Panc1 (cell line): ENCODE data around the gene FAM3C. TPM values are rescaled to one million over a fixed set of nuclear protein-coding genes. Genes with fewer than 3 reads are reported as not detected.

Experiments
- ATAC-seq: fragments of 200-7000 bp; cut with Tn5 transposase; 2 replicates; pipeline ENCODE4 v1.9.1; 2020; ENCODE audit warnings: mild to moderate bottlenecking, moderate library complexity
- BruUV-seq: library from RNA; stranded (reverse); fragments of 400-500 nt; replicated peaks from 2 replicates; lab custom pipeline; 2021; lab: Mats Ljungman, UMichigan
- CTCF ChIA-PET: fragments of 300-600 bp; sonication (Branson Sonifier 250); formaldehyde crosslinking; loops from one replicate; lab custom pipeline; 2022; ENCODE audit warnings: antibody characterized with exemption; lab: Charles Lee
- POLR2A ChIA-PET: fragments of 300-600 bp; sonication (Branson Sonifier 250); formaldehyde crosslinking; loops from one replicate; lab custom pipeline; 2022; ENCODE audit warnings: antibody characterized with exemption; lab: Charles Lee
- DNase-seq: peaks from one replicate; pipeline ENCODE4 v3.0.0-alpha.2; 2010; ENCODE audit warnings: low read depth, low spot score
- H3K27ac ChIP-seq: 2 replicates; pipeline ENCODE4 v1.5.1; 2011; ENCODE audit warnings: mild to moderate bottlenecking, low read length, inconsistent platforms
- H3K27me3 ChIP-seq: fragments of 200-500 bp; sonication (Bioruptor generic); 2 replicates; pipeline ENCODE4 v1.6.0; 2014; ENCODE audit warnings: low read length, inconsistent platforms; ENCODE audit not compliant: control insufficient read depth, insufficient read depth
- H3K36me3 ChIP-seq: fragments of 200-500 bp; sonication (Bioruptor generic); 2 replicates; pipeline ENCODE4 v1.5.1; 2014; ENCODE audit warnings: inconsistent platforms, mild to moderate bottlenecking, low read length, moderate library complexity; ENCODE audit not compliant: control insufficient read depth, insufficient read depth
- H3K4me1 ChIP-seq: 2 replicates; pipeline ENCODE4 v1.5.1; 2011; ENCODE audit warnings: inconsistent platforms, mild to moderate bottlenecking, low read length, moderate library complexity; ENCODE audit not compliant: control insufficient read depth, insufficient read depth
- H3K4me3 ChIP-seq, 2 experiments: 2 replicates each; pipeline ENCODE4 v1.5.1; 2011 to 2012; ENCODE audit warnings: low read depth in 2 of 2, low read length in 2 of 2, mild to moderate bottlenecking in 2 of 2, inconsistent platforms in 1 of 2, moderate library complexity in 1 of 2
- H3K9me3 ChIP-seq: fragments of 200-500 bp; sonication (Bioruptor generic); 2 replicates; pipeline ENCODE4 v1.5.1; 2014; ENCODE audit warnings: low read depth, mild to moderate bottlenecking, inconsistent platforms, low read length, moderate library complexity; ENCODE audit not compliant: control insufficient read depth, insufficient read depth
- CTCF ChIP-seq: fragments of 450-650 bp; IDR thresholded peaks from 2 replicates; pipeline ENCODE4 v1.5.1; 2017; ENCODE audit warnings: mild to moderate bottlenecking
- POLR2AphosphoS5 ChIP-seq: IDR thresholded peaks from 2 replicates; pipeline ENCODE4 v1.6.1; 2012; ENCODE audit warnings: mild to moderate bottlenecking, low read depth, low read length, moderate library complexity
- REST ChIP-seq, 2 experiments: IDR thresholded peaks; 2 replicates each; pipeline ENCODE4 v1.6.1; 2011 to 2012; ENCODE audit warnings: low read depth in 2 of 2, control low read depth in 1 of 2, low read length in 1 of 2, mild to moderate bottlenecking in 1 of 2, moderate library complexity in 1 of 2; ENCODE audit not compliant: insufficient read depth in 1 of 2
- SIN3A ChIP-seq: IDR thresholded peaks from 2 replicates; pipeline ENCODE4 v1.6.1; 2012; ENCODE audit warnings: low read depth, mild to moderate bottlenecking, low read length, moderate library complexity, borderline replicate concordance; ENCODE audit not compliant: insufficient read depth
- TCF7L2 ChIP-seq: IDR thresholded peaks from 2 replicates; pipeline ENCODE4 v1.6.1; 2011; ENCODE audit warnings: mild to moderate bottlenecking, low read depth, low read length, inconsistent platforms
- in situ Hi-C: cut with HindIII; loops from 2 replicates; pipeline ENCODE4 v1.10.0; 2016; ENCODE audit warnings: low sequenced_read_pairs, low pct_unique_long_range_greater_than_20kb
- intact Hi-C: fragments of 100-400 bp; cut with micrococcal nuclease; formaldehyde crosslinking; loops from one replicate; pipeline ENCODE4 v1.10.0; 2022; ENCODE audit not compliant: unreplicated experiment
- total RNA-seq: library from RNA; stranded (reverse); gene quantifications from one replicate; pipeline ENCODE4 v1.2.1, GENCODE V29; 2021; ENCODE audit not compliant: unreplicated experiment

The FAM3C gene
- total RNA-seq, 1 experiment from 2014 or later: 55.4 TPM

- H3K4me1 ChIP-seq: no peaks in the 10 kb centered on the region; the same call in none of the 2 replicates
- H3K27me3 ChIP-seq: no peaks in the 10 kb centered on the region
- in situ Hi-C loops (no loop called here), intact Hi-C loops (no loop called here)
- ChIA-PET POLR2A (no interaction called here), CTCF (no interaction called here)
- H3K4me3 ChIP-seq: no peak overlapping the region
- no peak overlapping the region for H3K27ac ChIP-seq
- no peak for ATAC-seq
- BruUV-seq: no TSS peak
- H3K36me3 ChIP-seq: peaks cover 18% of the 10 kb centered on the region; the same call in 1 of the 2 replicates
- TF ChIP-seq SIN3A (no peak), TCF7L2 (no peak), POLR2AphosphoS5 (no peak), REST (IDR thresholded peaks at IDR 0.05; ENCODE audit: insufficient read depth in 1 of 2, low read depth in 2 of 2, low read length in 1 of 2) (no peak), CTCF (no peak)
- DNase-seq: no peak
- H3K9me3 ChIP-seq: no peaks in the 10 kb centered on the region
Observed at GRCh38 chr7:121371883-121372282, 24.2 kb downstream of the FAM3C start.

GRCh38 chr7:121371367-121371766 is 24.7 kb downstream of the FAM3C start:
- no peaks in the 10 kb centered on the region; the same call in none of the 2 replicates for H3K4me1 ChIP-seq
- DNase-seq: no peak
- BruUV-seq: no TSS peak
- intact Hi-C loops: no loop called here
- no peak for TF ChIP-seq TCF7L2
- TF ChIP-seq REST (IDR thresholded peaks at IDR 0.05; ENCODE audit: insufficient read depth in 1 of 2, low read depth in 2 of 2, low read length in 1 of 2): no peak
- no peak for TF ChIP-seq CTCF
- TF ChIP-seq SIN3A: no peak
- no peak for TF ChIP-seq POLR2AphosphoS5
- H3K27ac ChIP-seq: no peak overlapping the region
- CTCF ChIA-PET: no interaction called here
- H3K27me3 ChIP-seq: no peaks in the 10 kb centered on the region
- H3K4me3 ChIP-seq: no peak overlapping the region
- no peak for ATAC-seq
- POLR2A ChIA-PET: no interaction called here
- no peaks in the 10 kb centered on the region for H3K9me3 ChIP-seq
- peaks cover 19% of the 10 kb centered on the region; the same call in 1 of the 2 replicates for H3K36me3 ChIP-seq
- in situ Hi-C loops: no loop called here
